NCI-H1694 treated with DMSO at 0.1 percent for 48 hours (cell line): ENCODE results near the gene PHACTR1.

Source experiments
- DNase-seq: peaks from one replicate; lab custom pipeline; 2025; lab: John Stamatoyannopoulos, UW

Gene PHACTR1

GRCh38 chr6:13198168-13198567, 481.6 kb downstream of the PHACTR1 start:
- DNase-seq = no peak

- DNase-seq = no peak
These were observed 484.8 kb downstream of the PHACTR1 start for GRCh38 chr6:13201336-13201735.

- no peak for DNase-seq
These were observed 486.6 kb downstream of the PHACTR1 start for GRCh38 chr6:13203145-13203544.

GRCh38 chr6:13205106-13205505, 488.5 kb downstream of the PHACTR1 start:
- no peak for DNase-seq

GRCh38 chr6:13212096-13212495, 495.5 kb downstream of the PHACTR1 start:
- DNase-seq = no peak

- no peak for DNase-seq
These were observed 496.0 kb downstream of the PHACTR1 start for GRCh38 chr6:13212538-13212937.

- DNase-seq = no peak
These were observed 498.8 kb downstream of the PHACTR1 start for GRCh38 chr6:13215390-13215789.

GRCh38 chr6:13216236-13217014, 499.9 kb downstream of the PHACTR1 start:
- no peak for DNase-seq

- no peak for DNase-seq
These were observed 500.8 kb downstream of the PHACTR1 start for GRCh38 chr6:13217206-13217905.

GRCh38 chr6:13220266-13220665, 503.7 kb downstream of the PHACTR1 start:
- DNase-seq = no peak

GRCh38 chr6:13222048-13222447, 505.5 kb downstream of the PHACTR1 start:
- DNase-seq = no peak

- DNase-seq = no peak
These were observed 509.5 kb downstream of the PHACTR1 start for GRCh38 chr6:13226071-13226470.

- no peak for DNase-seq
These were observed 512.0 kb downstream of the PHACTR1 start for GRCh38 chr6:13228264-13229204.

- no peak for DNase-seq
These were observed 512.9 kb downstream of the PHACTR1 start for GRCh38 chr6:13229205-13230085.

GRCh38 chr6:13233106-13233505, 516.5 kb downstream of the PHACTR1 start:
- no peak for DNase-seq

GRCh38 chr6:13234130-13234529, 517.6 kb downstream of the PHACTR1 start:
- no peak for DNase-seq

GRCh38 chr6:13235339-13235738, 518.8 kb downstream of the PHACTR1 start:
- DNase-seq = no peak

GRCh38 chr6:13237318-13237717, 520.8 kb downstream of the PHACTR1 start:
- DNase-seq = no peak

GRCh38 chr6:13238017-13238416, 521.5 kb downstream of the PHACTR1 start:
- DNase-seq = no peak

GRCh38 chr6:13238640-13239216, 522.2 kb downstream of the PHACTR1 start:
- no peak for DNase-seq
